Cardiac fibroblast (primary cell): Measurements from ENCODE around the gene LINGO3.

Experiments
- DNase-seq, 2 donors: peaks; one replicate each; pipeline versions ENCODE4 v3.0.0 to v3.0.0-alpha.2; 2010; ENCODE audit warnings: low read depth in 2 of 2
- H3K4me3 ChIP-seq, 2 donors: replicated peaks in 1 of 2; 1 replicate in 1 of 2; 2 replicates in 1 of 2; pipeline ENCODE4 v1.5.1; 2011; ENCODE audit warnings: low read depth in 2 of 2, low read length in 2 of 2, mild to moderate bottlenecking in 2 of 2, moderate library complexity in 1 of 2
- TF ChIP-seq, protein P1 (sequence below): IDR thresholded peaks from one replicate; pipeline ENCODE4 v1.5.1; 2011; ENCODE audit warnings: low read depth, mild to moderate bottlenecking, low read length, inconsistent platforms

LINGO3 gene

DNA sequence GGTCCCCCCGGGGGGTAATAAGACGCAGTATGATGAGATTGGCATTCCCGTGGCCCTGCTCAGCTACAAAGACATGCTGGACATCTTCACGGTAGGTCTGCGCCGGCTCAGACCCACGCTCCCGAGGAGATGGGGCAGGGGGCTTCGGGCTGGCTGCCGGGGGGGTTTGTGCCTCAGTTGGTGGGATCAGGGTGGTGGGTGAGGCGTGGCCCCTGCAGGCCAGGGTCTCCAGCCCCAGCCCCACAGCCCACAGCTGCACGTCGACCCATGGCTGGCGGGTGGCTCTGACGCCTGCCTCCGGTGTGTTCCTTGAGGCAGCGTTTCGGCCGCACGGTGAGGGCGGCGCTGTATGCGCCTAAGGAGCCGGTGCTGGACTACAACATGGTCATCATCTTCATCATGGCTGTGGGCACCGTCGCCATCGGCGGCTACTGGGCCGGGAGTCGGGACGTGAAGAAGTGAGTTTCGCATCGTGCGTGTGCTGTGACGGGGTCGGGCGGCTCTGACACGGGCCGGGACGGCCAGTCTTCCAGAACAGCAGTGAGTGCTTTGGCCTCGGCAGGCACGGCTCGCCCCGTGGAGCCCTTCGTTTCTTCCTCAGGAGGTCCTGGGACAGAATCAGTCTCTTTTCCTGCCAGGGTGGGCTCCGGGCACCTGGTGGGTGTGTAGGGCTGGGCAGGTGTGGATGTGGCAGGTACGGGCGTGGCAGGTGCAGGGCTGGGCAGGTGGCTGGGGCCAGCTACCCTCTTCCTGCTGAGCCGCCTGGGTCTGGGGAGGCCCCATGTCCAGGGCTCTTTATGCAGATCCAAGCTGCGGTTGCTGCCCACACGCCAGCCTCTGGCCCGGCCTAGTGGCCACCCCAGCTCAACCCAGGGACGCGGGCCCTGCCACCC, 31.0 kb upstream of the LINGO3 start:
- no peak overlapping the region for H3K4me3 ChIP-seq
- DNase-seq, result no peak
- TF ChIP-seq, protein P1, sequence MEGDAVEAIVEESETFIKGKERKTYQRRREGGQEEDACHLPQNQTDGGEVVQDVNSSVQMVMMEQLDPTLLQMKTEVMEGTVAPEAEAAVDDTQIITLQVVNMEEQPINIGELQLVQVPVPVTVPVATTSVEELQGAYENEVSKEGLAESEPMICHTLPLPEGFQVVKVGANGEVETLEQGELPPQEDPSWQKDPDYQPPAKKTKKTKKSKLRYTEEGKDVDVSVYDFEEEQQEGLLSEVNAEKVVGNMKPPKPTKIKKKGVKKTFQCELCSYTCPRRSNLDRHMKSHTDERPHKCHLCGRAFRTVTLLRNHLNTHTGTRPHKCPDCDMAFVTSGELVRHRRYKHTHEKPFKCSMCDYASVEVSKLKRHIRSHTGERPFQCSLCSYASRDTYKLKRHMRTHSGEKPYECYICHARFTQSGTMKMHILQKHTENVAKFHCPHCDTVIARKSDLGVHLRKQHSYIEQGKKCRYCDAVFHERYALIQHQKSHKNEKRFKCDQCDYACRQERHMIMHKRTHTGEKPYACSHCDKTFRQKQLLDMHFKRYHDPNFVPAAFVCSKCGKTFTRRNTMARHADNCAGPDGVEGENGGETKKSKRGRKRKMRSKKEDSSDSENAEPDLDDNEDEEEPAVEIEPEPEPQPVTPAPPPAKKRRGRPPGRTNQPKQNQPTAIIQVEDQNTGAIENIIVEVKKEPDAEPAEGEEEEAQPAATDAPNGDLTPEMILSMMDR, result no peak

GRCh38 chr19:2338055-2338615, 30.2 kb upstream of the LINGO3 start:
- TF ChIP-seq, protein P1, result no peak
- DNase-seq, result no peak
- no peak overlapping the region for H3K4me3 ChIP-seq

DNA sequence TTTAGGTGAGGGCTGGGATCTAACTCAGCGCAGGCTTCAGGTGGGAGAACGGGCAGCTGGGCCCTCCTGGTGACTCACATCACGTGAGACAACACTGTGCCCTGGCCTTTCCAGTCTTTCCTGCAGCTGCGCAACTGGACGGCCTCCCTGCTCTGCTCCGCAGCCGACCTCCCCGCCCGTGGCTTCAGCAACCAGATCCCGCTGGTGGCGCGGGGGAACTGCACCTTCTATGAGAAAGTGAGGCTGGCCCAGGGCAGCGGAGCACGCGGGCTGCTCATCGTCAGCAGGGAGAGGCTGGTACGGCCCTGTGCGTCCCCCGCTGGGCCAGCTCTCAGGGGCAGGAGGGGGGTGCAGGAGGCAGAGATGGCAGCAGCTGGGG, 29.4 kb upstream of the LINGO3 start:
- TF ChIP-seq, protein P1, result peak; percentile 8
- H3K4me3 ChIP-seq, result no peak overlapping the region
- peak; percentile 37 to 70 for DNase-seq

DNA sequence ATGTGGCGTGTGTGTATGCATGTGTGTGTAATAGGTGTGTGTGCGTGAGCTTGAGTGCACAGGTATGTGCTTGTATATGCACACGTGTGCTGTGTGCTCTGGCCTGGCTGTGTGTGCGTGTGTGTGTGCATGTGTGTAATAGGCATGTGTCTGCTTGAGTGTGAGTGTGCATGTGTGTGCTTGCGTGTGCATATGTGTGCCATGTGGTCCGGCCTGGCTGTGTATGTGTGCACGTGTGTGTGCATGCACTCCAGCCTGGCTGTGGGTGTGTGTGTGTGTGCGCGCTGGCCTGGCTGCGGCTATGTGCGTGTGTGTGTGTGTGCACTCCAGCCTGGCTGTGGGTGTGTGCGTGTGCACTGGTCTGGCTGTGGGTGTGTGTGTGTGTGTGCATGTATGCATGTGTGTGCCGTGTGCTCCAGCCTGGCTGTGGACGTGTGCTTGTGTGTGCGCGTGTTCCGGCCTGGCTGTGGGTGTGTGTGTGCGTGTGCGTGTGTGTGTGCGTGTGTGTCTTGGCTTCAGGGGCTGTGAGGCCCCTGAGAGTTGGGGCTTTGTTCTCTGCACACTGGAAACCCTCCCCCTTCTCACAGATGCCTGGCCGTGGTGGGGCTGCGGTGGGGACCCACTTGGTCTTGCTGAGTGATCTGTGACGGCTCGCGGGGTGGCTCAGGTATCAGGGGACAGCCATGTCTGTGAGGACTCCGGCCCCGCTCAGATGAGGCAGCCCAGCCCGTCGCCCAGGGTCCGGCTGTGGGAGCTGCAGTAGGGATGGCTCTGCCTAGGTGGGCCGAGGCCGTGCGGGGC, 28.8 kb upstream of the LINGO3 start:
- H3K4me3 ChIP-seq, result no peak overlapping the region
- TF ChIP-seq, protein P1, result no peak
- DNase-seq, result no peak

- DNase-seq, result no peak
- TF ChIP-seq, protein P1, result no peak
- H3K4me3 ChIP-seq, result no peak overlapping the region
These were observed 27.9 kb upstream of the LINGO3 start for GRCh38 chr19:2335848-2336247.

- TF ChIP-seq, protein P1, result no peak
- DNase-seq, result no peak
- no peak overlapping the region for H3K4me3 ChIP-seq
These were observed 27.3 kb upstream of the LINGO3 start for GRCh38 chr19:2334986-2335846.
